ENCODE data around the gene DBNDD2.

The DBNDD2 gene

GRCh38 chr20:45367126-45367525 lies 41.0 kb upstream of the DBNDD2 start:
- no peak overlapping the region for H3K27ac ChIP-seq (ENCODE audit: low read depth, low read length, severe bottlenecking)
- H3K4me3 ChIP-seq (ENCODE audit: extremely low read depth, insufficient read depth, low read length, poor library complexity, severe bottlenecking) = no peak overlapping the region
- peaks cover 46% of the 10 kb centered on the region for H3K36me3 ChIP-seq (ENCODE audit: control insufficient read depth, insufficient read depth, low read length)
- H3K9me3 ChIP-seq (ENCODE audit: control insufficient read depth, low read length) = no peaks in the 10 kb centered on the region
- peaks cover 10% of the 10 kb centered on the region for H3K4me1 ChIP-seq (ENCODE audit: control insufficient read depth, insufficient read depth, low read length, poor library complexity, severe bottlenecking)

- 87 to 99% methylated on average over 5 to 6 of the region's 6 CpGs for WGBS, 2 experiments (ENCODE audit: insufficient coverage in 2 of 2)
- Histone ChIP-seq H3K4me1 (ENCODE audit: control insufficient read depth, insufficient read depth, low read length, poor library complexity, severe bottlenecking) (peaks cover 10% of the 10 kb centered on the region), H3K9me3 (ENCODE audit: control insufficient read depth, low read length) (no peaks in the 10 kb centered on the region), H3K36me3 (ENCODE audit: control insufficient read depth, insufficient read depth, low read length) (peaks cover 46% of the 10 kb centered on the region), H3K4me3 (ENCODE audit: extremely low read depth, insufficient read depth, low read length, poor library complexity, severe bottlenecking) (no peak overlapping the region), H3K27ac (ENCODE audit: low read depth, low read length, severe bottlenecking) (no peak overlapping the region)
Observed at GRCh38 chr20:45368221-45368980, 39.7 kb upstream of the DBNDD2 start.

- WGBS, 2 experiments (ENCODE audit: insufficient coverage in 2 of 2) = 100% methylated on average over 2 to 3 of the region's 3 CpGs
- no peak overlapping the region for H3K4me3 ChIP-seq (ENCODE audit: extremely low read depth, insufficient read depth, low read length, poor library complexity, severe bottlenecking)
- H3K36me3 ChIP-seq (ENCODE audit: control insufficient read depth, insufficient read depth, low read length) = peaks cover 41% of the 10 kb centered on the region
Observed at GRCh38 chr20:45370571-45371160, 37.4 kb upstream of the DBNDD2 start.

DNA sequence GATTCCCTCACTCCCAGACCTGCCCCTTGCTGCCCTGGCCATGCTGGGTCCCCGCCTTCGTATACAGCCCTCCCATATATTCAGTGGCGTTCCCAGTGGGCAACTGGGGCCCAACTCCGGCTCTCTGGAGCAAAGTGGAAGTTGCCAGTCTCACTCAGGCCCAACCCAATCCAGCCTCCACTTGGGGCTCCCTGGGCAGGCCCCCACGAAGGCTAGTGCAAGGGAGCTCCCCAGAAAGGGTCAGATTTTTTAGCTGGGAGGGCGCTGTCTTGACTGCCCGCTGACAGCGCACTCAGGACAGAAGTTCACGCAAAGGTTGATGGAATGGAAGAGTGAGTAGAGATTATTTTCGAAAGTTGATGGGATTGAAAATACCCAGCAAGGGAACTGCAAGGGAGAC lies 35.8 kb upstream of the DBNDD2 start:
- no peak overlapping the region for H3K27ac ChIP-seq (ENCODE audit: low read depth, low read length, severe bottlenecking)
- no peak overlapping the region for H3K4me3 ChIP-seq (ENCODE audit: extremely low read depth, insufficient read depth, low read length, poor library complexity, severe bottlenecking)
- no peaks in the 10 kb centered on the region for H3K9me3 ChIP-seq (ENCODE audit: control insufficient read depth, low read length)
- peaks cover 25% of the 10 kb centered on the region for H3K36me3 ChIP-seq (ENCODE audit: control insufficient read depth, insufficient read depth, low read length)
- 94 to 97% methylated on average over 6 to 7 of the region's 10 CpGs for WGBS, 2 experiments (ENCODE audit: insufficient coverage in 2 of 2)
- peaks cover 10% of the 10 kb centered on the region for H3K4me1 ChIP-seq (ENCODE audit: control insufficient read depth, insufficient read depth, low read length, poor library complexity, severe bottlenecking)

More at GRCh38 chr20:45370571-45371160, 37.4 kb upstream of the DBNDD2 start:
- no peak overlapping the region for H3K27ac ChIP-seq (ENCODE audit: low read depth, low read length, severe bottlenecking)
- no peaks in the 10 kb centered on the region for H3K9me3 ChIP-seq (ENCODE audit: control insufficient read depth, low read length)
- H3K4me1 ChIP-seq (ENCODE audit: control insufficient read depth, insufficient read depth, low read length, poor library complexity, severe bottlenecking) = peaks cover 10% of the 10 kb centered on the region

DNA sequence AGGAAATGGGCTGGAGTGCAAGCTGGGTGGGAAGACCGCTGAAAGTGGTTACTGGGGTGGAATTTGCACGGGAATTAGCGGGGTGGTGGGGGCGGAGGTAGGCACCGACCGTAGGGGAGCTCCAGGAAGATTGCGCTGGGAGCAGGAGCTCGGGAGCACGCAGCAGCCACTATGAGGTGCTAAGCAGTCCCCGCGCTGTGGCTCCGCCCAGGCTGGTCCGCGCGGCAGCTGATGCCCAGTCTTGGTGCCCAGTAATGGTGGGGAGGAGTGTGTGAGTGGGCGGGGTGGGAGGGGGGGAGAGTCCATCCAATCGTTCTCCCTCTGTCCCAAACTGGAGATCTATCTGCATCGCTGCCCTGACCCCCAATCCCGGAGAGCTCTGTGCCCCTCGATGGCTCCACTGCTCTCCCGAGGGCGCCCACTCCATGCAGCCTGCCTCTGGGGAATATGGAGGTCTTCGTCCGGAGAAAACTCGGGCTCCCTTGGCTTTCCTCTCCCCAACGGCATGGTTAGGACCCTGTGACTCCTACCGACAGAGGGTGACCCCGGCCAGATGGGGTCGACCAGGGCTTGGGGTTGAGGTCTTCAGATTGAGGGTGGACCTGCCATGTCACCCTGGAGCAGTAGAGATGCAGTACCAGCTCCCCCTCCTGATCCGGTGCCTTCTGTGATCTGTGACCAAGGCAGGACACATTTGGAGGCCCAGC lies 35.3 kb upstream of the DBNDD2 start:
- H3K27ac ChIP-seq (ENCODE audit: low read depth, low read length, severe bottlenecking) = no peak overlapping the region

DNA sequence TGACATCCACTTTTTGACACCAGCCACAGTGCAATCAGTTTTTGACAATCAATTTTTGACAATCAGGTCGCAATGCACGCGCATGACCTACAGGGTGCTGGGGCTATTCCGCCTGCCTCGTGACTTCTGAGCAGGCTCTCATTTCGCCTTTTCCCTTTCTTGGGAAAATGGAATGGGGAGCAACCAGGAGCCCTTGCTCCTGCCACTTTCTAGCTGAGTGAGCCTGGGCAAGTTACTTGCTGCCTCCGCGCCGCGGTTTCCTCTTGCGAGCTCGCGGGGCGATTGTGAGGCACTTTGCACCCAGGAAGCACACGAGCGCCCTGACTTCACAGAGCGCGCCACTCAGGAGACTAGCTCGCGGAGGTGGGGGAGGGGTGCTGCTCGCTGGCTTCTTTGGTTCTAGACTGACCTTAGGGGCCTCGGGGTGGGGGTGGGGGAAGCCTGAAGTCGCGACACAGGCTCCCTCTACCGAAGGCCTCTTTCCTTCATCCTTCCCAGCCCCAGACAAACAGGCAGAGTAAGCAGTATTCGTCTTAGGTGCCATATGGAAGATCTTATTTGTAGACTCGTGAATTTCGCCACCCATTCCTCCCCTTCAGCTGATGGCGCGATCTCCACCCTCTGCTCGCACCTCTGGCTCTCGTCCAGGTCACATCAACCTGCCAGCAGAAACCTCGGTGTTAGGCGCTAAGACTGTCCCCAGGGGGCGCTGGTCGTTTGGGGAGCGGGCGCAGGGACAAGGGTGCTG lies 34.6 kb upstream of the DBNDD2 start:
- no peak overlapping the region for H3K4me3 ChIP-seq (ENCODE audit: extremely low read depth, insufficient read depth, low read length, poor library complexity, severe bottlenecking)

More for the DNA sequence above, 35.3 kb upstream of the DBNDD2 start:
- WGBS, 2 experiments (ENCODE audit: insufficient coverage in 2 of 2) = 92% methylated on average over 18 to 26 of the region's 30 CpGs
- Histone ChIP-seq H3K36me3 (ENCODE audit: control insufficient read depth, insufficient read depth, low read length) (peaks cover 20% of the 10 kb centered on the region), H3K4me1 (ENCODE audit: control insufficient read depth, insufficient read depth, low read length, poor library complexity, severe bottlenecking) (peaks cover 6% of the 10 kb centered on the region), H3K4me3 (ENCODE audit: extremely low read depth, insufficient read depth, low read length, poor library complexity, severe bottlenecking) (no peak overlapping the region), H3K9me3 (ENCODE audit: control insufficient read depth, low read length) (no peaks in the 10 kb centered on the region)

DNA sequence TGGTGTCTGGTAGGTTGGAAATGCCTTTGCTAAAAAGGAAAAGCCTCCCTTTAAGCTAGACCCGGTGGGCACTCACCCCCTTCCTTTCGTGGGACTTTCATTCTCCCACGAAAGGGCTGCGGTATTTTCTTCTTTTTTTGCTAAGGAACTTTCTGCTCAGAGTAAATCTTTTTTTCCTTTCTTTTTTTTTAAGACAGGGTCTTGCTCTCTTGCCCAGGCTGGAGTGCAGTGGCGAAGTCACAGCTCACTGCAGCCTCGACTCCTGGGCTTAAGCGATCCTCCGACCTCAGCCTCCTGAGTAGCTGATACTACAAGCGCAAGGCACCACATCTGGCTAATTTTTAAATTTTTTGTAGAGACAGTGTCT lies 34.0 kb upstream of the DBNDD2 start:
- no peak overlapping the region for H3K4me3 ChIP-seq (ENCODE audit: extremely low read depth, insufficient read depth, low read length, poor library complexity, severe bottlenecking)
- 64 to 77% methylated on average over 8 to 9 of the region's 9 CpGs for WGBS, 2 experiments (ENCODE audit: insufficient coverage in 2 of 2)
- peaks cover 4% of the 10 kb centered on the region for H3K4me1 ChIP-seq (ENCODE audit: control insufficient read depth, insufficient read depth, low read length, poor library complexity, severe bottlenecking)
- H3K9me3 ChIP-seq (ENCODE audit: control insufficient read depth, low read length) = no peaks in the 10 kb centered on the region
- H3K36me3 ChIP-seq (ENCODE audit: control insufficient read depth, insufficient read depth, low read length) = peaks cover 7% of the 10 kb centered on the region
- H3K27ac ChIP-seq (ENCODE audit: low read depth, low read length, severe bottlenecking) = no peak overlapping the region

More for the DNA sequence above, 34.6 kb upstream of the DBNDD2 start:
- H3K9me3 ChIP-seq (ENCODE audit: control insufficient read depth, low read length) = no peaks in the 10 kb centered on the region
- H3K4me1 ChIP-seq (ENCODE audit: control insufficient read depth, insufficient read depth, low read length, poor library complexity, severe bottlenecking) = peaks cover 4% of the 10 kb centered on the region
- H3K36me3 ChIP-seq (ENCODE audit: control insufficient read depth, insufficient read depth, low read length) = peaks cover 13% of the 10 kb centered on the region
- WGBS, 2 experiments (ENCODE audit: insufficient coverage in 2 of 2) = 46 to 56% methylated on average over 14 to 20 of the region's 38 CpGs
- H3K27ac ChIP-seq (ENCODE audit: low read depth, low read length, severe bottlenecking) = no peak overlapping the region

DNA sequence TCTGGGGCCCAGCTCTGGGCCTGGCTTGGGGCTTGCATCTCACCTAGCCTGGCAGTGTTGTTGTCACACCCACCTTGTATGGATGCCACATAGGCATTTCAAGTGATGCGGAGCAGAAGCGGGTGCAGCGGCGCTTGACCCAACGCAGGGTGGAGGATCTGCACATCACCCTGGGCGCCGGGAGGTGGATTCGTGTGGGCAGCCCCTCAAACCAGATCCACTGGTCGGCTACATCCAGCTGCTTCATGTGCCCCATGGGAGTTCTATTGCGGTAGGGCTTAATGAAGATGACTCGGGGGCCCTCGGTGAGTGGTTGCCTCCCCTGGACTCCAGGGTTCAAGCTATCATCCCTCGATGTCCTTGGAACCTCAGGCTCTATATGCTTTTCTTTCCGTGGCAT lies 33.1 kb upstream of the DBNDD2 start:
- Histone ChIP-seq H3K4me3 (ENCODE audit: extremely low read depth, insufficient read depth, low read length, poor library complexity, severe bottlenecking) (no peak overlapping the region), H3K9me3 (ENCODE audit: control insufficient read depth, low read length) (no peaks in the 10 kb centered on the region), H3K4me1 (ENCODE audit: control insufficient read depth, insufficient read depth, low read length, poor library complexity, severe bottlenecking) (peaks cover 4% of the 10 kb centered on the region), H3K27ac (ENCODE audit: low read depth, low read length, severe bottlenecking) (no peak overlapping the region), H3K36me3 (ENCODE audit: control insufficient read depth, insufficient read depth, low read length) (peaks cover 3% of the 10 kb centered on the region)
- 96 to 97% methylated on average over 14 of the region's 14 CpGs for WGBS, 2 experiments (ENCODE audit: insufficient coverage in 2 of 2)

DNA sequence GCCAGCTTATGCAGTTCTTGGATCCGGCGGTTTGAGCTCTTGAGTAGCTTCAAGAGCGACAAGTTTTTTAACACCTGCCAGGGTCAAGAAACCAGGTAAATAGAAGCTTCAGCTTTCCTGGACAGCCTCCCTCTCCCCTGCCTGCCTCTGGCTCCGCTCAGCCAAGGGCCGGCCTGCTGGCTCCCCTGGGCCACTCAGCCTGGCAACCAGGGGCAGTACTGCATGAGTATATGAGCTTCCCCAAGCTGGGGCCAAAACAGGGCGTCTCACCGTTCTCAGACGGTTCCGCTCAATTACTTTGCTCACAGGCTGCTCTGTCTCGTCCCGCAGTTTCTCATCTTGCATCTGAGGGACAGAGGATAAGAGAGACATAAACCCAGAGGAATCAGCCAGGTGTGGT lies 30.8 kb upstream of the DBNDD2 start:
- Histone ChIP-seq H3K36me3 (ENCODE audit: control insufficient read depth, insufficient read depth, low read length) (peaks cover 3% of the 10 kb centered on the region), H3K27ac (ENCODE audit: low read depth, low read length, severe bottlenecking) (no peak overlapping the region)

GRCh38 chr20:45378191-45378590 lies 29.9 kb upstream of the DBNDD2 start, which contains the start of gene TP53TG5:
Gene TP53TG5, minus strand, starts transcription at chr20:45378325. Its CDS starts 89 bp downstream, at chr20:45378236.
- 89 to 100% methylated on average over 1 of the region's 1 CpG for WGBS, 2 experiments (ENCODE audit: insufficient coverage in 2 of 2)
- H3K9me3 ChIP-seq (ENCODE audit: control insufficient read depth, low read length) = no peaks in the 10 kb centered on the region
- H3K27ac ChIP-seq (ENCODE audit: low read depth, low read length, severe bottlenecking) = no peak within 1 kb of the TSS
- peaks cover 3% of the 10 kb centered on the region for H3K36me3 ChIP-seq (ENCODE audit: control insufficient read depth, insufficient read depth, low read length)
- H3K4me3 ChIP-seq (ENCODE audit: extremely low read depth, insufficient read depth, low read length, poor library complexity, severe bottlenecking) = no peak within 1 kb of the TSS
- H3K4me1 ChIP-seq (ENCODE audit: control insufficient read depth, insufficient read depth, low read length, poor library complexity, severe bottlenecking) = peaks cover 4% of the 10 kb centered on the region

More for the DNA sequence above, 30.8 kb upstream of the DBNDD2 start:
- H3K9me3 ChIP-seq (ENCODE audit: control insufficient read depth, low read length) = no peaks in the 10 kb centered on the region
- WGBS, 2 experiments (ENCODE audit: insufficient coverage in 2 of 2) = 88 to 93% methylated on average over 11 of the region's 11 CpGs
- H3K4me3 ChIP-seq (ENCODE audit: extremely low read depth, insufficient read depth, low read length, poor library complexity, severe bottlenecking) = no peak overlapping the region
- peaks cover 4% of the 10 kb centered on the region for H3K4me1 ChIP-seq (ENCODE audit: control insufficient read depth, insufficient read depth, low read length, poor library complexity, severe bottlenecking)

Data from mesodermal cell (in vitro differentiated cells).